Amniotic epithelial cell (primary cell): ENCODE results near the gene HRH1.

Source experiments
- DNase-seq: peaks from one replicate; pipeline ENCODE4 v3.0.0-alpha.2; 2010; ENCODE audit warnings: low read depth

The HRH1 gene

DNA sequence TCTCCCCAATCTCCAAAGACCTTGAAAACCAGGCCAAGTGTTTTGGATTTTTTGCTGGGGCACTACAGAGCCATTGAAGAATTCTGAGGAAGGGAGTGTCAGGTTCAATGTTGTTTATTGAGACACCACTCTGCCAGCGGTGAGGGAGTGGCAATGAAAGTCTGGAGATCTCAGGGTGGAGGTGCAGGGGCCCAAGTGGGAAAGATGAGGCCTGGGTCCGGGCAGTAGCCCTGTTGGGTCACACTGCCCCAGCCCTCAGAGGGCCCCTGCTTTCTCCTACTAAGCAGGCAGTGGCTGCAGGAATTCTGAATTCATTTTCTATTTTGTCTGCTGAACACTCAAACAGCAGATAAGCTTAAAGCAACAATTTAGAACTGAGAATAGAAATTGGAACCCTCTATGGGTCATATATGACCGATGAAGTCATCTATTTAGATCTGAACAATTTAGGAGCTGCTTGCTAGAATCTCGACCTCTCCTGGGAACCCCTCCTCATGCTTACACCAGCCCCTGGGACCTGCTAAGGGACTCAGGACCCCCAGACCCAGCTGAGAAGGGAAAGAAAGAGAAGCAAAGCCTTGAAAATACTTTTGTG, 17.9 kb downstream of the HRH1 start:
- no peak for DNase-seq

DNA sequence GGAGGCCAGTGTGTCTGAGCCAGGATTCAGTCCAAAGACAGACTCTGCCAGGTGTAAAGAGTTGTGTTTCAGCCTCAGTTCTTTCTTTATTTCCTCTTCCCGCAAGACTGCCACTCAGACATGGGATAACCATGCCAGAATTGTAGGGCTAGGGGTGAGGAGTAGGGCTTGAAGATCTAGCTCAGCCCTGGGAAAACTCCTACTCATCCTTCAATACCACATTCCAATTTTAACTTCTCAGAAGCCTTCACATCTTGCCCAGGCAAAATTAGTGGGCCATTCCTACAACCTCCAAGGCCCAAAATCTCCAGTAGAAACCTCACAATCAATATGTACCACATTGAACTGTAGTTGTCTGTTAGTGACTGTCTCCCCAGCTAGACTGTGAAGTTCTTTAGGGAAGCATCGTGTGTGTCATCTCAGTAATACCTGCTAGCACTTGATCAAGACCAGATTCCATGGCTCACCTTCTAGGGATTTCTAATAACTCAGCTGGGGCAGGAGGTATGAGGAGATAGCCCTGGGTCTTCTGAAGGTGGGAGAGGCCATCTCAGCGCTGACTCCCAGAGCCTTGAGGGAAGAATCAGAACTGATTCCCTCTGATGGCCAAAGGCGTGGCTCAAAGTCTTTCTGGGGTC, 19.7 kb downstream of the HRH1 start:
- DNase-seq = no peak

DNA sequence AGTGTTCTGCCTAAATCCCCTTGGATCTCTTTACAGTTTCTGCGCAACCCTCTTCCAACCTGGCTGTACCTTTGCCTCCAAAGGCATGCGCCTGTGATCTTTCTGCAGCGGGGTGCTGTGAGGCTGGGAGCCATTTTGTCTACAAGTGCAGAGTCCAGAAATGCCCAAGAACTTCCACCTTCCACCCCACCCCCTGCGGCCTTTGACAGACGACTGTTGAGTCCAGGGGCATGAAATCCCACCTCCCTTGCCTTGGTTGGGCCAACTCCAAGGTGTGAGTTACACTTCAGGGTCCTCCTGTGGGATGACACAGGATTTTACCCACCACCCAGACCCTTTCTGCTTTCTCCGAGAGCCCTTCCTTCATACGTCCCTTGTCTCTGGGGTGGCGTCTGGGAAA, 24.1 kb downstream of the HRH1 start:
- no peak for DNase-seq

DNA sequence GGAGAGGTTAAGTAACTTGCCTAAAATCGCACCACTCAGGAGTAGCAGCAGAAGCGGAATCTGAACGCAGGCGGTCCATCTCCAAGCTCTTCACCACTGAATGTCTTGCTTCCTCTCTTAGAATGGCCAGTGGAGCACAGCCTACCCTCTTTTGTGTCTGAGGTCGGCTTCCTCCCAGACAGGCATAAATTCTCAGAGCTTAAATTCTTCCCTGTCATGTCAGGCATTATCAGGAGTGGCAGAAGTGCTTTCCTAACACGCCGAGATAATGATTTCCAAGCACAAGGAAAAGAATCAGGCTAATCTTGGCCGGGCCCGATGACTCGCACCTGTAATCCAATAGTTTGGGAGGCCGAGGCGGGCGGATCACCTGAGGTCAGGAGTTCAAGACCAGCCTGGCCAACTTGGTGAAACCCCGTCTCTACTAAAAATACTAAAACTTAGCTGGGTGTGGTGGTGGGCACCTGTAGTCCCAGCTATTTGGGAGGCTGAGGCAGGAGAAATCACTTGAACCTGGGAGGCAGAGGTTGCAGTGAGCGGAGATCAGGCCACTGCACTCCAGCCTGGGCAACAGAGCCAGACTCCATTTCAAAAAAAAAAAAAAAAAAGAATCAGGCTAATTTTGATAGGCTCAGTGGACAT, 30.2 kb downstream of the HRH1 start:
- DNase-seq = peak; percentile 62

DNA sequence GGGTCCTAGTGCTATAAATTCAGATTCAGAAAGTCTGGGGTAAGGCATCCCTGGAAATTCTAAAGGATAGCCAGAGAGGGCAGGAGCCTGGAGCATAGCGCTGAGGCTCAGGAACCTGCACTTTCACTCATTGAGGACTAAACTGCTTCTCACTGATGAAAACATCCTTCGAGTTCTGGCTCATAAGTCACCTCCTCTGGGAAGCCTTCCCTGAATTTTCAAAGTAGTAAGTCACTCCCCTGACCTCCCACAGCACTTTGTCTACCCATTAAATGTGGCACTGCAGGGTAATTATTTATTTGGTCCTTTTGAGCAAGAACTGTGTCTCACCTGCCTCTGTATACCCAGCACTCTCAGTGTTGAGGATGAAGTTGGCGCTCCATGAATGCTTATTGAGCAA, 30.9 kb downstream of the HRH1 start:
- DNase-seq = no peak

DNA sequence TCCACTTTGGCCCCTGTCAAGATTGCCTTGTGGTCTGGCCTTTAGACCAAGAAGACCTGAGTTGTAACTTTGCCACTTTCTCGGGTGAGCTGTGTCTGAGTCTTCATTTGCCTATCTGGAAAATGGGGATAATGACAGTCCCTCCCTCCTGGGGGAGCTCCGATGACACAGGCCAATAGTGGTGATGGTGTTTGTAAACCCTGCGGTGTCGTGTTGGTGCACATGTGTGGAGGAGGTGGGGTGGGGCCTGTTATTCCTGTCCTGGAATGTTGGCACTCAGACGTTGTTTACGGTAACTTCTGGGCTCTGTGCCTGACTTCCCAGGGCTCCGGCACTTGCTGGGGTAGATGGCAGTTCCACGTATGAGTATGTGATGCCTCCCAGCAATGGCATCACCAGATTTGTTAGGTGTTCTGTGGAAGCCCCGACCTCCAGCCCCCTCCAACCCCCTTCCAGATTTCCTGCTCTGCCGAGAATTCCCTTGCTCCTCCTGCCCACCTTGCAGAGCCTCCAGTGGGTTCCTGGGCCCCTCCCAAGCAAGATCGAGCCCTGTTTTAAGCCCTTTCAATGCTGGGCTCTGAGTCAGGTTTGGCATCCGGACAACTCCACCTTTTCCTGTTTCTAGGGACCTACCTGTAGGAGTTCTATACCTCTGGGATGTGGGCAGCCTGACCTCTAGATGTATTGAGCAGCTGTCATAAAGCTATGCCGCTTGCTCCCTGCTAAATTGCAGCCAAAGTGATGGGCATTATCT, 31.4 kb downstream of the HRH1 start:
- peak; percentile 89 for DNase-seq

DNA sequence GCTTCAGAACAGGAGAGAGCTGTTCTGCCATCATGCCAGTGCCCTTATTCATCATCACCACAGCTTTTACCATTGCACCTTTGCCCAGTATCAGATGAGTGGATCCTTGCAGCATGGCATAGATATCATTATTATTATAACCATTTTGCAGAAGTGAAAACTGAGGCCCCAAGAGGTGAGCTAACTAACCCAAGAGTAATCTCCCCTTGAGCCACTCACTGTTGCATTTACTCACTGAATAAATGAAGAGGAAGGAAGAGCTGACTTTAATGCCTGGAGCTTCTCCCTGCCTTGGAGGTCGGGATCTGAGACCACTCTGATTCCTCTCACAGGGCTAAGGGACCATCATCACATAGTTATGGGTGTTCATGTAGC, 32.0 kb downstream of the HRH1 start:
- no peak for DNase-seq

DNA sequence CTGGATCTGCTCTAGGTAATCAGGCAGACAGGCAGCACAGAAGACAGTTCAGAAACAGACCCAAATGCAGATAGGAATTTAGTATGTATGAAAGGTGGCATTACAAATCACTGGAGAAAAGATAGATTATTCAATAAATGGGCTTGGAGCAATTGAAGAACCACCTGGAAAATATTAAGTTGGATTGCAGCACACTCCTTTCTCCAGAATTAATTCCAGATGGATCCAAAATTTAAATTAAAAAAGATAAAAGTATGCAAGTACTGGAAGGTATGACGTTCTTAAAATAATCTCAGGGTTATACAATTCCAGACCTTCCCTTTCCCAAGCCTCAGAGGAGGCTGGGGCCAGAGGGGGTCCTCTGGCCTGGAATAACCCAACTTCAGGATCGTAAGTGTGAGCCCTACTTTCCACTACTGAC, 32.5 kb downstream of the HRH1 start:
- DNase-seq = no peak

DNA sequence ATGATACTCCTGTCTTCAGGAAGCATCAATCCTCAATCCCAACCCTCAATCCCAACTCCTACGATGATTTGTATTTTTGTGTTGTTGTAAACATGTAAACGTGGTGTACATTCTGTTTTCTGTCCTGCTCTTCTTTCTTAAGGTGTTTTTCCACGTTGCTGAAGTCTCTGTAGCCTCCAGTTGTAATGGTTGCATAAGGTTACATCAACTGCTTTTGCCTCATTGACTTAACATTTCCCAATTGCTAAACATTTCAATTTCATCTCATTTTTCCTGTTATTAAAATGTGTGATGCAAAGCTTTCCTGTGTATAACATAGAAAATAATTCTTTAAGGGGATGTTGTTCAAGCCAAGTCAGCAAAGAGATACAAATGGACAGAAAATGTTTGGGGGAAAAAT, 33.4 kb downstream of the HRH1 start:
- DNase-seq = no peak

DNA sequence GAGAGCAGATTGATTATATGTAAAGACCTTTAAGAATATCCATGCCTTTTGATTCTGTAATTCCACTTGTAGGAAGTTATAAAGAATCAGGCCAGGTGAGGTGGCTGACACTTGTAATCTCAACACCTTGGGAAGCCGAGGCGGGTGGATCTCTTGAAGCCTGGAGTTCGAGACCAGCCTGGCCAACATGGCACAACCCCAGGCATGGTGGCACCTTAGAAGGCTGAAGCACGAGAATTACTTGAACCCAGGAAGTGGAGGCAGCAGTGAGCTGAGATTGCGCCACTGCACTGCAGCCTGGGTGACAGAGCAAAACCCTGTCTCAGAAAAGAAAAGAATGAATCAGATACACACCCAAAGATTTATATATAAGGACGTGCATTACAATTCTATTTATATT, 33.9 kb downstream of the HRH1 start:
- no peak for DNase-seq

DNA sequence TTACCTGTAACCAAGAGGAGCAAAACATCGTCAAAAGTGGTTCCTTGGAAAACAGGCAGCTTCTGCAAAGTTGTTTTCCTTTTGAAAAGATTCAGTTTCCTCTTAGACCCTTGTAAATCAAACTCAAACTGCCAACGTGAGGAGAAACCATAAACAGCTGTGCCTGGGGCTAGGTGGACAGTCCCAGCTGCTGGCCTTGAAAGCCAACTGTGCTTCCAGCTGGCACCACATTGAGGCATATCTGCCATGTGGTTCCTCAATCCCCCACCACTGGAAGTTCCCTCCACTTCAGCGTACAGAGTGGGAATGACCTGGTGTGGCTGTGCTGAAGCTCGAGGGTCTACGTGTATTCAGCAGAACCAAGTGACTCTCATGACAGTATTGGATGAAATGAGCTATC, 40.9 kb downstream of the HRH1 start:
- no peak for DNase-seq

DNA sequence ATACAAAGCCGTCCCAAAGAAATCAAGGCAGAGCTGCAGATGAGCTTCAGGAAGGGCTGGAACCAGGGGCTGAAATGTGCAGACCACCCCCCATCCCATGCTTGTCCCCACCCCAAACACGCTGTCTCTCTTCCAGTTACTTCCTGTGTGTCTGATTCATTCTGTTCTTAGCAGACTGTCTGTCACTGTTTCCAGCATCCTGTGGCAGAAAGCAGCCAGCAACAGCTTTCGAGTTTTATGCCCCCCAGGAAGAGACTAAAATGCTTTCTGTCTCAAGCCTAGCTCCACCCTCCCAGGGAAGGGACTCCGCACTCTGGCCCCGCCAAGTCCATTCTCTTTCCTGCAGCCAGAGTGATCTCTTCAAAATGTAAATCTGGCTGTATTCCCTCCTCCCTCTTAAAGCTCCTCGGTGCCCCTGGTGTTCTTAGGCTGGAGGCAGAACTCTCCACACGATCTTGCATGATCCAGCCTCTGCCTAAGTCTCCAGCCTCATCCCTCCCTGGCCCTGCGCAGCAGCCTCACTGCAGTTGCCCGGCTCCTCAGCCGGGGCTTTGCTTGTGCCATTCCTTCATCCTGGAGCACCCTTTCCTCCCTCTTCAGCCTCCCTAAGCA, 41.5 kb downstream of the HRH1 start:
- DNase-seq = no peak

DNA sequence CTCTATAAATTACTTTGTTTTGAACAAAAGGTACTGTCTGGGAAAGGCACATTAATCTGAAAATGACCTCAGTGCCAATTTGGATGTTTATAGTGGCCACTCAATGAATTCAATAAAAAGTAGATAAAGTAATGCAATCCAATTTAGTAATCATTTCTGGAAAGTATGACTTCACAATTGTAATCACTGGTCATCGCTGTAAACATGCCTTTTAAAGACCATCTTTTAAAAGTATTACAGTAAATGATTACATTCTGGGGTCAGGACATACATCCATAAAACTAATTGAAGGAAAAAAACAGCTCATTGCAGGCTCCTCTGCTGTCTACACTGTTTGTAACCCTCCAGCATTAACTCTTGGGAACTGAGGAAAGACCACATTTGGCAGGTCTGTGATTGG, 43.2 kb downstream of the HRH1 start:
- no peak for DNase-seq

DNA sequence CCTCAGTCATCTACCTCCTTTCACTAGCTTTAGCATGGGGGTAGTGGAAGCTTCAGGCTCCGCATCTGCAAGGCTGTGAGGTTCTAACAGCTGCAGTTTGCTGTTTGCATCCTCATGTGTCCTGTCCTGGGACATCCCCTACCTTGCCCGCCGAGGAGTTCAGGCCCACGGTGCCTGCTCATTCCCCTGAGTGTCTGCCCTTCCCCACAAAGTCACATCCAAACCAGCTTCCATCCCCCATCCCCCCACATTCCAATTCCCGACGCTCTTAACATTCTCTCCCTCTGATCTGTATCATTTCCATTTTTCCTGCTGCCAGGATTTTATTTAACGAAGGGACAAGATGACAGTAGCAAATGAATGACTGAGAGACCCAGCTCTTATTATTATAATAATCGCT, 43.8 kb downstream of the HRH1 start:
- DNase-seq = no peak

DNA sequence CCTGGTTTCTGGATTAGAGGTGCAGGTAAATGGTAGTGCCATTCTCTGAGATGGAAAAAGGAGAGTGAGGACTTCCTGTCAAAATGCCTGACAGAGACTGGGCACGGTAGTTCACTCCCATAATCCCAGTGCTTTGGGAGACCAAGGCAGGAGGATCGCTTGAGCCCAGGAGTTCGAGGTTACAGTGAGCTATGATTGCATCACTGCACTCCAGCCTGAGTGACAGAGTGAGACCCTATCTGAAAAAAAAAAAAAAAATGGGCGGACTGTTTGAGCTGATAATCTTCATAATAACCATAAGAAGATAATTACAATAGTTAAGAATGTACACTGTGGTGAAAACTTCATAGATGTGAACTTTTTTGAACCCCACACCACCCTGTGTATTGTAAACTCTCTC, 44.2 kb downstream of the HRH1 start:
- no peak for DNase-seq

DNA sequence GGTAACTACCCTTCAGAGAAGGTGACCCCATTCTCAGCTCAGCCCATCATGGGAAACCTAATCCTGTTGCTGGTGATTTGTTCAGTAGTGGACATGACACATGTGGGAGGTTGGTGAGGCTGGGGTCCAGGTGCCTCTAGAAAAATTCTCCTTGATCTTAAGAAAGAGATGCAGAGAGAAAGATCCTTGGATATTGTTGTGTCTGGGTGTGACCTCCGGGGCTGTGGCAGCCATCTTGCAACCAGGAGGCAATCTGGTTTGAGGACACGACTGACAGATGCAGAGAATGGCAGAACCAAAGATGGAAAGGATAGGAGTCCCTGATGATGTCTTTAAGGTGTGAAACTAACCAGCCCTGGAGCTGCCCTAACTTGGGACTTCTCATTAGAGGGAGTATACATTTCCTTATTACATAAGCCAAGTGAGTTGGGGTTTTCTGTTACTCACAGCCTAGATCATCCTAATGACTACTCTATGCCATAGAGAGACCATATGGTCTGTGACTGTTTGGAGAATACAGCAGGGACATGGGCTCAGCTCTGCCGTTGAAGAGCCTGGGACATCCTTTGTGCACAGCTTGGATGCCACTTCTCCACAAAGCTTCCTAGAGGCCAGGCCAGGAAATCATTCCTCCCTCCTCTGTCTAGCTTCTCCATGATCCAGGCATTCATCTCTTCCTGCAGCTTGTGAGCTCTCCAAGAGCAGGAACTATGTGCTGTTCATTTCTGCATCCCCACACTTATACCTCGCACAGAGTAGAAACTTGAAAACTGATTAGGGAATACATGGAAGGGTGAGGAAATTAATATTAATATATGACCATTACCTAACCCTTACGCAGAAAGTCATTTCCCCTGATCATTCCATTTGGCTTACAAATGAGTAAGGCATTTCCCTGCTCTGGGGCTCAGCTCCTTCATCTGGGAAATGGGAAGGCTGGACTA, 45.9 kb downstream of the HRH1 start:
- no peak for DNase-seq

DNA sequence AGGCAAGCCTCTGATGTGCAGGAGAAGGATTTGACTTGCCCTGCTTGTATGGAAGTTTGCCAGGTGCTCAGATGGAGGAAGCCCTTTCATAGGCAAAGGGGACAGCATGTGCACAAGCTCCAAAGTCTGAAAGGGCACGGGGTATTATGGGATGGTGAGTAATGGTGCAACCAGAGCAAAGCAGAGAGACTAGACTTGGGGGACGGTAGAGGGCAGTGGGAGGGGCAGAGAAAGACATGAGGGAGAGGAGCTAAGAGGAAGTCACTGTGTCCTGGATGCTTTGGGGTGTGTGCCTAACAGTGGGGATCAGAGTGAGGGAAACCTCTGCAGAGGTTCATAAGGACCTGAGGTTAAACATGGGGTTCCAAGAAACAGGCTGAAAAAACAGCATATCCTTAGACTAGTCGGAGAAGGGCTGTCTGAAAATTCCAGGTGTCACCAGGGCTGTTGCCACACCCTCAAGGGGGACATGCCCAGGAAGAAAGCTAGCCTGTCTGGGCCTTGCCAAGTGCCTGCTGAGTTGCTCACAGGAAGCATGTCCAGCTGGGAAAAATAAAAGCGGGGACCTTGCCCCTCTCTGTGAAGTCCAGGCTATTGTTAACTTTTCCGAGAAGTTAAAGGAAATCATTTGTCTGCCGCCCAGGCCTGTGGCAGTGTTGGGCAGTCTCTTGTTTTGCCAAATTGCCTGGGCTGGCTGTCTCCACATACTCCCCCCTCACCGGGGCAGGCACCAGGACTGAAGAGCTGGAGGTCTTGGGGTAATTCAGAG, 47.1 kb downstream of the HRH1 start:
- DNase-seq = no peak

DNA sequence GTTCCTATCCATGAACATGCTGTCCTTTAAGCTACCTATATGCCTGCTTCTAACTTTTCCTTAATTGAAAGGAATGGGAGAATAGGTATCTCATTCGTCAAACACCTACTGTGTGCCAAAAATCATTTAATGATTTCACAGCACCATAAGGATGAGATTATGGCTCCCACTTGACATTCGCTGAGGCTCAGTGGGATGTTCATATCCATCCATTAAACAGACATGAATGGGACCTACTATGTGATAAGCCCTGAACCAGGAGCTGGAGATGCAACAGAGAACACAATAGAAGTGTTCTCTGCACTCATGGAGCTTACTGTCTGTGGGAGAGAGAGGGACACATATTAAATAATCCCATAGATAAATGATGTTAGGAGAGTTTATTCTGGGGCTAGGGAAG, 49.7 kb downstream of the HRH1 start:
- DNase-seq = no peak

DNA sequence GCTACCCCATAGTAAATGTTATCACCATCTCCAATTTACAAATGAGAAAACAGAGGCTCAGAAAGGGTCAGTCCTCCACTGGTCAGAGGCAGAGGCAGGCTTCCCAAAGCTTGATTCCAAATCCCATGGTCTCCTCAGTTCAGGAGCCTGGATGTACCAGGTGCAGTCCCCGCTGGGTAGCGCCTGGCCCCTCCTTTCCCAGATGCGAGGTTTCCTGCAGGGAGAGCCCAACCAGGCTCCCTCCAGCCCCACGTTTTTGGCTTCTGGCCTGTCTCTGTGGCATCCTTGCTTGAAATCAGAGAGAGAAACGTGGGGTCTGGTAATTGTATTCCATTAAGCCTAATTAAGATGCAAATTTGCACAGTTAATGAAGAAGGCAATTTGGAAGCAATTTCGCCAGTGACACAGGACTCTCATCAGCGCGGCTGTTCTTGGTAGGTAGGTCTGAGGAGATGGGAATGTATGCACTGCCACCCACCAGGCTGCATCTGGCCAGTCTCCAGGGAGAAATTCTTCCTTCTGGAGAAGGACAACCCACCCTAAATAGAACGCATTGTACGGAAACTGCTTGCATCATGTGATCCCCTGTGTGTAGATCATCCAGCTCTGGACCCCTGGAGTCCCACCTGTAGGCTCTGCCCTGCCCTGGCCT, 50.5 kb downstream of the HRH1 start:
- DNase-seq = peak; percentile 20

DNA sequence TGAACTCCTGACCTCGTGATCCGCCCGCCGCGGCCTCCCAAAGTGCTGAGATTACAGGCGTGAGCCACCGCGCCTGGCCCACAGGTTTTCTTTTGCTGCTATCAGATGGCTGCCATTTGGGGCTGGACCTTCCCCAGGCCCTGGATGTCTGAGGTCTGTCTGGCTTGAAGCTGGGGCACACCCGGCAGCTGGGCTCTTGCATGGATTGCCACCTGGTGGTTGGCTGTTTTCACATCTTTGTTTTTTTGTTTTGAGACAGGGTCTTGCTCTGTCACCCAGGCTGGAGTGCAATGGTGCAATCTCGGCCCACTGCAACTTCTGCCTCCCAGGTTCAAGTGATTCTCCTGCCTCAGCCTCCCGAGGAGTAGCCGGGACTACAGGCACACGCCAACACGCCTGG, 51.6 kb downstream of the HRH1 start:
- DNase-seq = peak; percentile 33
